Activated T-helper 9 cell treated with anti-CD3 and anti-CD28 coated beads, Interleukin-2, amount 50 U/mL, for 16 hours (primary cell): ENCODE measurements around the gene PREX1.

ENCODE experiments used
- DNase-seq: peaks from one replicate; pipeline ENCODE4 v3.0.0-alpha.2; 2020; ENCODE audit warnings: low read depth

Gene PREX1

GRCh38 chr20:48656661-48657211, 171.1 kb downstream of the PREX1 start:
- DNase-seq: no peak

GRCh38 chr20:48656137-48656536, 171.7 kb downstream of the PREX1 start:
- no peak for DNase-seq

- no peak for DNase-seq
These were observed 174.1 kb downstream of the PREX1 start for GRCh38 chr20:48653706-48654051.

- no peak for DNase-seq
These were observed 174.7 kb downstream of the PREX1 start for GRCh38 chr20:48652961-48653705.

DNA sequence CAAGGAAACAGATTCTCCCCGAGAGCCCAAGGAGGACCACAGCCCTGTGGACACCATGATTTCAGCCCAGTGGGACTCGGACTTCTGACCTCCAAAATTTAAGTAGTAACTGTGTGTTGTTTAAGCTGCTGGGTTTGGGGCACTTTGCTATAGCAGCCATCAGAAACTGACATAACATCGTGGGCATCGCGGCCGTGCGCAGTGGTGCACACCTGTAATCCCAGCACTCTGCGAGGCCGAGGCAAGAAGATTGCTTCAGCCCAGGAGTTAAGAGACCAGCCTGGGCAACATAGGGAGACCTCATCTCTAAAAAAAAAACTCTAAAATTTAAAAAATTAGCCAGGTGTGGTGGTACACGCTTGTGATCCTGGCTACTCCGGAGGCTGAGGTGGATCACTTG, 175.8 kb downstream of the PREX1 start:
- DNase-seq: no peak

DNA sequence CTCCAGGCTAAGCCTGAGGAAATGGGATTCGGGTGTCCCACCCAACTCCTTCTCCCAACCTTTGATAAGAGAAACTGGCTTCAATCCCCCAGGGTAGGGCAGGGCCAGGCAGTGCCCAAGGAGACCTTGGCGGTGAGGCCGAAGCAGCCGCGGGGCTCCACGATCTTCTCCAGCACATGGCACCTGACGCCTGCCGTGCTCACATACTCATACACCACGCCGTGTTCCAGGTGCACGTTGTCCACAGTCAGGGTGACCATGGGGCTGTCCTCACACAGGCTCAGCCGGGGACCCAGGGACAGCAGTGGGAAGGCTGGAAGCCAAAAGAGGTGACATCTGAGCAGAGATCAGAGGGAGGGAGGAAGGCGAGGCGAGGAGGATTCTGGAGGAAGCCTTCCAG, 176.5 kb downstream of the PREX1 start:
- DNase-seq: no peak

DNA sequence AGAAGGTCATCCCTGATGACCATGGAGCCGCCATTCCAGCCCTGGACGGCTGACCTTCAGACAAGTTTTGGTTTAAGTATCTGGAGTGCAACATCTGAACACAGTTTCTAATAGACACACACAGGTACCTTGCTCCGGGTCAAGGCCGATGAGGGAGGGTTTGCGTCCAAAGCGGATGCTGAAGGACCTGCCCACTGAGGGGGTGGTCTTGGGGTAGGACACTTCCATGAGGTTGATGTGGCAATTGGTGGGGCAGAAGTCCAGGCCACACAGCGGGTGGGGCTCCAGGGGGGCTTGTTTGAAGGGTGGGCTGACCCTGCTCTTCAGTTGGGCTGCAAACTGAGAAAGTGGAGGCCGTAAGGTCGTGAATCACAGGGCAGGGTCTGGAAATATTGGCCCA, 177.9 kb downstream of the PREX1 start:
- no peak for DNase-seq

DNA sequence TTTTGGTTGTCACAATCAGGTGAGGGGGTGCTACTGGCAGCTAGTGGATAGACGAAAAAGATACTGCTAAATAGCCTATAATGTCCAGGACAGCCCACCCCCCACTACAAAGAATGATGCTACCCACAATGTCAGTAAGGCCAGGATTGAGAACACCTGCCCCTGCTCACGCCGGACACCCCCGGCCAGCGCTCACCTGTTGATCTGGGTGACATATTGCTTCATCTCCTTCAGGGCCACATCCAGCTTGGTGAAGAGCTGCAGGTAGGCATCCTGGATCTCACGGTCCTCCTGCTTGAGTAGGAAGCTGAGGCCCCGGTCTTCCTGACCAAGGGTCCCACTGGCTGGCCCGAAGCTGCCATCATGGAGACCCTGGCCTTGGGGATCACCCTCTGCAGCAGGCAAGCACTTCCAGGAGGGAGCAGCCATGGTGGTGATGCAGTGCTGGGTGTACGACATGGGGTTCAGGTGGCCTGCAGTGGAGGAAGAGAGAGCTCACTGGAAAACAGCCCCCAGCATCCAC, 178.6 kb downstream of the PREX1 start:
- DNase-seq: no peak

GRCh38 chr20:48648482-48649051, 179.2 kb downstream of the PREX1 start:
- no peak for DNase-seq

GRCh38 chr20:48647858-48648257, 179.9 kb downstream of the PREX1 start:
- DNase-seq: no peak

DNA sequence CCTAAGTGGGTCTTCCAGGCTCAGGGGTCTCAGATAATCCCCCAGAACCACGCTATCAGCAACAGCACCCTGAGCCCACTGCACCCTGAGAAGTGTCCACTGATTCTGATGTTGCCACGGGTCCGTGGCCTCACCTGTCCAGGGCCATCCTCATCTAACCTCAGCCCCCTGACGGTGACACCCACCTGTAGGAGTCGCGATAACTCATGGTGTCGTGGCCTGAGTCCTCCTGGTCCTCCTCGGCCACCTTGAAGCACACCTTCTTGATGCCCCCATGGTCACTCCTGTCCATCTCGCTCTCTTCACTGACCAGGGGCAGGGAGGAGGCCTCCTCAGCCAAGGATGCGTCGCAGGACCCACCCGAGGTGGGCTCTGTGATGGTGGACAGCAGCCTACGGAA, 182.1 kb downstream of the PREX1 start:
- no peak for DNase-seq

DNA sequence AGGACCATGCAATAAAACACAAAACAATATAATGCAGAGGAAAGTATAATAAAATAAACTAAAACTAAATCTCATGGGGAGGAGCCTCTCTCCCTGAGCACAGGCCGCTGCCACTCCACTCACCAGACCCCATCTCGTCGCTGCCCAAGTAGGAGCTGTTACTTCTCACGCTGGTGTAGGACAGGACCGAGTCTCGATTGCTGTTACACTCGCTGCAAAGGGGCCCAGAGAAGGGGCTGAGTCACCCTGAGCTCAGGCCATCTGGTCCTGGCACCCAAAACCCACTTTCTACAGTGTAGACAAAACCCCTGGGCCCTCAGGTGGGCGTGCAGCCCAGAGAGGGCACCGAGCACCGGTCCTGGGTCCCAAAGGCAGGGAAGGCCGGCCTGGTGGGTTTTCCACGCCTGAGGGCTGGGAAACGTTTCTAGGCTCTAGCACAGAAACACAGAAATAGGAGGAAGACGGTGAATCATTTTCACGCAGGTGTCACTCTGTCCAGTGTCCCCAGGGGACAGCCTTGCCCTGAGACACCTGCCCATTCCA, 183.4 kb downstream of the PREX1 start:
- DNase-seq: no peak

DNA sequence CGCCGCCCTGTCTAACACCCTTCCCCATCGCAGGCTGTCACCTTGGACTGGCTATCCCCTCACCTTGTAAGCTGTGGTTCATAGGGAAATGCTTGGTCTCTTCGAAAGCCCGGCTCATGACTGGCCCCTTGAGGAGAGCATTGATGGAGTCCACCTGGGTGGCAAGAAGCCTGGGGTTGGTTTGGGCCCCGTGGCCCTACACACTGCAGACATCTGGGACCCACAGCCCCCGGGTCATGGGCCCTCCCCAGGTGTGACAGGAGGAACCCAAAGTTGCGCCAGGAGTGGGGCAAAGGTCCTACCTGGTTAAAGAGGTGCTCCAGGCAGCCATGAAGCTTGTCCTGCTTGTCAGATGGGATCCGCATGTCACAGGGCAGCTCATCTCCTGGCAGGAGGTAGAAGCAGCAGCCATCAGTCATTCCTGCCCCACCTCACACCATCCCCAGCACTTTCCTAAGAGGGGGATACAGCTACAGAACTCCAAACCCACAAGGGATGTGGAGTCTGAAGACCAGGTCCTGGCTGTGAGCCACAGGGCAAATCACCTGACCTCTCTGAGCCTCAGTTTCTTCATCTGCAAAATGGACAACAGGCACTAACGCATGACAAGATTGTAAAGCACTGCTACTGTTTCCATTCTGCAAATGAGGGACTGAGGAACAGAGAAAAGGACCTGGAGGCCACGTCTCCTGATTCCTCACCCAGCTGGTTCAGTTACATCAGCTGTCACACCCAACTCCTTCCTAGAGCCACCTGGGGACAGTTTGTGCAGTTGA, 185.5 kb downstream of the PREX1 start:
- DNase-seq: no peak

DNA sequence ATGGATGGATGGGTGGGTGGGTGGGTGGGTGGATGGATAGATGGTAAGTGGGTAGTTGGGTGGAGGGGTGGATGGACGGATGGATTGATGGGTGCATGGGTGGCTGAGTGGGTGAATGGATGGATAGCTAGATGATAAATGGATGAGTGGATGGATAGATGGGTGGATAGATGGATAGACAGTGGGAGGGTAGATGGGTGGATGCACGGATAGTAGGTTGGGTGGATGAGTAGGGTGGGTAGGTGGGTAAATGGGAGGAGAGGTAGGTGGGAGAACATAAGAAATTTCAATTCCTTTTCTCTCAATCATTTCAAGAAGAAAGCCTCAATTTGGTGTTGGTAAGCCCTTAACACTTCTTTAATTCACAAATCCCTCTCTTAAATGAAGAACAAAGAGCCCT, 186.9 kb downstream of the PREX1 start:
- DNase-seq: no peak

DNA sequence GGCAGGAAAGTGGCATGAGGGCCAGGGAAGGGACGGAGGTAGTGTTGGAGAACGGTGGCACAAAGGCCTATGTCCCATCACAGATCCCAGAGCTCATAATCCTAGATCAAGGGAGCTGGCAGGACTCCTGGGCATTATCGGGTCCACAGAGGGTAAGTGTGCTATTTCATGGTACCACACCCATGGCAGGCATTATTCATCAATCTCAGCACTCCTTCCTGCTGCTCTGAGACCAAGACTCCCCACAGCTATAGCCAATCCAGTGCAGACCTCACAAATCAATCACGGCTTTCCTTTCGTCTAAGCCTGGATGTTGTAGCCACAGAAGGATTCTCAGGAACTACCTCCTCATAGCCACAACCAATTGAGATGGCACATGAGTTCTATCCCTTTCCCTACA, 187.9 kb downstream of the PREX1 start:
- no peak for DNase-seq

DNA sequence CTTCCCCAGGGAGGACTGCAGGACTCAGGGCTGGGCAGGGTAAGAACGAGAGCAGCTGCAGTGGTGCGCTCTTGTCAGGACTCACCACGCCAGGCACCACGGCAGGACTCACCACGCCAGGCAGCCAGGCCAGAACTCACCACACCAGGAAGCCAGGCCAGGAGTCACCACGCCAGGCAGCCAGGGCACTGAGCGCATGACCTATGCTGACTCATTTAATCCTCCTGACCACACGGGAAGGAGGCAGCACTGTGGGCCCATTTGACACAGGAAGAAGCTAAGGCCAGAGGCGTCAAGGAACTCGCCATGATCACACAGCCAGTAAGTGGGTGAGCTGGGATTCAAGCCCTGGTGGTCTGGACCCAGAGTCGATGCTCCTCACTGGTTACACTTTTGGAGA, 189.3 kb downstream of the PREX1 start:
- DNase-seq: no peak

DNA sequence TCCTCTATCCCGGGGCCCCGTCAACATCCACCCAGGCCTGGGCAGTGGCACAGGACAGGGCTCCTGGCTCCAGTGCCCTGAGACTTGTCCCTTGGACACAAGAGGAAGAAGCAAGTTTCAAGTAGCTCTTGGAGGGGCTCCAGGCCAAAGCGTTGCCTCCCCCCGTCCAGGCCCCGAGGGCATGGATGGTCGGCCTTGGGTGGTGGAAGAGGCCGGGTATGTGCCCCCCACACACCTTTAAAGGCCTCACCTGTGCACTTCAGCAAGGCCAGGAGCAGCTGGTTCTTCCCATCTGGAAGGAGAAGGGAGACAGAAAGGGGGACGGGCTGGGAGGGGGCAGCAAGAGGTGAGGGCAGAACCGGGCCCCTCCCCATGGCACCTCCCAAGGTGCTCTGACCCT, 190.3 kb downstream of the PREX1 start:
- no peak for DNase-seq

DNA sequence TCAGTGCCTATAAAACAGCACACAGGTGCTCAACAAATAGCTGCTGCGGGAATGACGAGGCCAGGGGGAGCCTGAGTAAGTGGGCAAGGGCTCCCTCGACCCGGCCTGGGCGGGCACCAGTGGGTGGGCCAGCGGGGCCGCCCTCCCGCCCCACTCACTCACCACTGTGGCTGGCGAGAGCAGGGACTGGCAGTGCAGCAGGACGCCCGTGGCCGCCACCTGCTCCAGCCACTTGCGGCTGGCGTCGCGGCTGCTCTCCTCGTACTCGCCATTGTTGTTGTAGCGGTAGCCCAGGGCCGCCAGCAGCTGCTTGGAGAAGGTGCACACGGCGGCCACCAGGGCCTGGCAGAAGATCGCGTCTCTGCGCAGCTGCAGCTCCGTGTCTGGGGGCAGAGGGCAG, 191.5 kb downstream of the PREX1 start:
- no peak for DNase-seq

- DNase-seq: peak; percentile 34
These were observed 192.0 kb downstream of the PREX1 start for GRCh38 chr20:48635791-48636267.

DNA sequence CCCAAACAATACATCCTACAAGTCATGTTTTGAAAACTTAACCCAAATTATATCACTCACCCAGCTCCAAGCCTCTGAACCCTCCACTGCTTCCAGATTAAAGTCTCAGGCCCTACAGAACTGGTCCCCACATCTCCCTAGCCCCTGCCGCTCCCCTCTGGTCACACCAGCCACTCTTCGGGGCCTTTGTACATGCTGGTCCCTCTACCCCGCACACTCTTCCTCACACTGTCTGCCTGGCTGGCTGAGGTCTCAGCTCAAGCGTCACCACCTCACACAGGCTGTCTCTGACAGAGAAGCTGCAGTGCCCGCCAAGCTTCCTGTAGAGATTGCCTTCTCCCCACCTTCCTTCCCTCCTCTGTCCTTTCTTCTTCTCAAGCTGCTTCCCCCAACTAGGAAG, 192.4 kb downstream of the PREX1 start:
- no peak for DNase-seq

DNA sequence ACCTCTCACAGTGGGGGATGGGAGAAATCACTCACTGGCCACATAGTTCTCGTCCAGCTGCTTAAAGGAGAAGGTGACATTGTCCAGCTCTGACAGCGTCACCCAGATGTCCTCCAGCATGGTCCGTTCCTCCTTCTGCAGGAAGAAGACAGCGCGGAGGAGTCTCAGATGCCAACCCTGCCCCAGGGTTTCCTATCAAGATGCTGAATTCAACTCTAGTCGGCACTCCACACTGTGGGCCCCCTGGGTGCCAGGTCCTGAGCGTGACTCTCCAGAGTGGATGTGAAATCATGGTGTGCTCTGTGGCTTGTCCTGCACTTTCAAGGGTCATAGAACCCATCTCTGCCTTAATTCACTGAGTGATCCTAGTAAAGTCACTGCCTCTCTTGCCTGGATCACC, 193.2 kb downstream of the PREX1 start:
- DNase-seq: no peak

DNA sequence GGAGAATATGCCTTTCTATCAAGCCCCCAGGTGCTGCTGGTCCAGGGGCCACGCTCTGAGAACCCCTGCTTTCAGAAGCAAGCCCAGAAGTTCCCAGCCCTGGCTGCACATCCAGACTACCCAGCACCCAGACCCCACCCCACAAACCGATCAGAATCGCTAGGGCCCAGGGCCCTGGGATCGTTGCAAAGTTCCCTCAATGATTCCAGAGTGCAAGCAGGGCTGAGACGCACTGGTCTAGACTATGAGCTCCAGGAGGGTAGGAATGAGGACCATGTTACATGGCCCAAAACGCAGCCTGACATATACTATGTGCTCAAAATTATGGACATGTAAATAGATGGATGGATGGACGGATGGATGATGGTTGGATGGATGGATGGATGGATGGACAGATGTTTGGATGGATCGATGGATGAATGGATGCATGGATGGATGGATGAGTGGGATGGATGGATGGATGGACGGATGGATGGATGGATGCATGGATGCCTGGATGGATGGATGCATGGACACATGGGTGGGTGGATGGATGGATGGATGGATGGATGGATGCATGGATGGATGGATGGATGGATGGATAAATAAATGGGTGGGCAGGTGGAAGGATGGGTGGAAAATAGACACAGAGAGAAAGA, 194.1 kb downstream of the PREX1 start:
- DNase-seq: no peak
